Measurements from ENCODE around the gene NFKBIB.
"Not testable (repeated sequence)": the region's sequence is repeated elsewhere in the genome, so short reads cannot be mapped to it uniquely, and the experiment has no call there.

NFKBIB gene

DNA sequence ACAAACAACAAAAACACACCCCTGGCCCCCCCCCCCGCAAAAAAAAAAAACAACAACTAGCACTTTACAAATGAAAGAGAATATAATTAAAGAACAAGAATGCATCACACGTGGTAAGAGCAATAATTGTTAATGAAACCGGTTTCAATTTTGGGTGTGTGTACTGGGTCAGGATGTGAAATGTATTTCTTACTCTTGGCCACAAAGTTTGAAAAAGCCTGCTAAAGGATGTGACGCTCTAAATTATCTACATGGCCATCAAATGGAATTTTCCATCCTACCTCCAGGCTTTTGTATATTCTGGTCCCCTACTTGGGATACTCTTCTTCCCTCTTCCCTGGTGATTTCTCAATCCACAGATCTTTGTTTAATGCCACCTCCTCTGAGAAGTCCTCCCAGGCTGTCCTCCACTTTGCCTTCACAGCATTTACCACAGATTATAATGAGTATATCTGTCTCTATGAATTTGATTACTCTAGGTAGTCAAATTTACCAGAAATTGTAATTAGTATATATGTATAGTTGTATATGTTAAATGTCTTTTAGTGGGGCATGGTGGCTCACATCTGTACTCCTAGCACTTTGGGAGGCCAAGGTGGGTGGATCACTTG is 28.7 kb downstream of the NFKBIB start:
- no peak for DNase-seq (ENCODE audit: low read depth)

DNA sequence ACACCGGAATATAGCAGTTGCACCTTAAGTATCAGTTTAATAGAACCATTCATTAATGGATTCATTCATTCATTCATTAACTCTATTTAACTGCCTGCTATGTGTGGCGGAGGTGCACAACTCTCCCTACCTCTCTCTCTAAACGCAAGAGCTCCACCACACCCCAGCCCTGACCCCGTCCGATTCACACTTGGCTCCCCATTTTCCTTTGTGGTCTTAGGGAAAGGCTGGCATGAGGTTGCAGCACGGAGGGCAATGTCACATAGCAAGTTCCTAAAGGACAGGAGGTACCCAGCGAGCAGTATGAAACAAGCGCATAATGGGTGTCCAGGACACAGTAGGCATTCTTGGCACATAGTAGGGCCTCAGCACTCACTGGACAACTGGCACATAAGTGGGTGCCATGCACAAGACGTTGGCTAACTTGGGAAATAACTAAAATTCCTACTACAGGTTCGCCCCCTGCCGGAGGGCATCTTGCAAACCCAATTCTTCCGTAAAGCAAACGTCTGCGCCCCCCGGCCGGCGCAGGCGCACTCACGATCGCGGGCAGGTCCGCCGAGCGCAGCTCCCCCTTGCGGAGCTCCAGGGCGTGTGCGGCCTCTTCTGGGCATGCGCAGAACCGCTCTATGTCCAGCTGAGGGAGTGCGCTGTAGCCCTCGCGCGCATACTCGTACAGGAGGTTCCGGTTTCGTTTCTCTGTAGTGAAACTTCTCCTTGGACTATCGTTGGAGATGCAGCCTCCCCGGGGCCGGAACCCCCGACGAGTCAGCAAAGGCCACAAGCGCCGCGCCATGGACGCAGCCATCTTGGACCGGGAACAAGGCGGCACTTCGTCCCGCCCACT is 30.4 kb downstream of the NFKBIB start, which contains the start of gene SARS2:
Gene SARS2, minus strand, starts transcription at position 835 of the 847 bp plus-strand sequence. Its CDS starts 27 bp downstream, at position 808.
- DNase-seq (ENCODE audit: low read depth): peak; percentile 77

- peak; percentile 97 for DNase-seq (ENCODE audit: low read depth)
Measured at GRCh38 chr19:38930776-38931520, 31.2 kb downstream of the NFKBIB start, which contains the start of gene MRPS12. TSS of gene MRPS12 (plus strand) at chr19:38930944. CDS start at chr19:38931295, 351 bp downstream.

DNA sequence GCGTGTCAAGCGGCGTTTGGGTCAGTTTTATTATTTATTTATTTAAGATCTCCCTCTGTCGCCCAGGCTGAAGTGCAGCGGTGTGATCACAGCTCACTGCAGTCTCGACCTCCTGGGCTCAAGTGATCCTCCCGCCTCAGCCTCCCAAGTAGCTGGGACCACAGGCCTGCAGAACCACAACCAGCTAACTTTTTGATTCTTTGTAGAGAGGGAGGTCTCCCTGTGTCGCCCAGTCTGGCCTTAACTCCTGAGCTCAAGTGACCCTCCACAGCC is 31.7 kb downstream of the NFKBIB start:
- no peak for DNase-seq (ENCODE audit: low read depth)

GRCh38 chr19:38932425-38933179 is 32.8 kb downstream of the NFKBIB start:
- DNase-seq (ENCODE audit: low read depth): no peak

DNA sequence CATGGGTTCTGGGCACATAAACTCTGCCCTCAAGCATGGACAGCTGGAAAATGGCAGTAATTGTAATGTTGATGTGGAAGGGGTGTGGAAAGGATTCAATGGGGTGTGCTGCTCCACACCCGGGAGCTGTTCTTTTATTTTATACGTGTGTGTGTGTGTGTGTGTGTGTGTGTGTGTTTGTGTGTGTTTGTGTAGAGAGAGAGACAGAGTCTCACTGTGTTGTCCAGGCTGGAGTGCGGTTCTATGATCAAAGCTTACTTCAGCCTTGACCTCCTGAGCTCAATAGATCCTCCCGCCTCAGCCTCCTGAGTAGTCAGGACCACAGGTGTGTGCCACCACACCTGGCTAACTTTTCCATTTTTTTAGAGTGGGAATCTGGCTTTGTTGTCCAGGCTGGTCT is 33.8 kb downstream of the NFKBIB start:
- DNase-seq (ENCODE audit: low read depth): no peak

DNA sequence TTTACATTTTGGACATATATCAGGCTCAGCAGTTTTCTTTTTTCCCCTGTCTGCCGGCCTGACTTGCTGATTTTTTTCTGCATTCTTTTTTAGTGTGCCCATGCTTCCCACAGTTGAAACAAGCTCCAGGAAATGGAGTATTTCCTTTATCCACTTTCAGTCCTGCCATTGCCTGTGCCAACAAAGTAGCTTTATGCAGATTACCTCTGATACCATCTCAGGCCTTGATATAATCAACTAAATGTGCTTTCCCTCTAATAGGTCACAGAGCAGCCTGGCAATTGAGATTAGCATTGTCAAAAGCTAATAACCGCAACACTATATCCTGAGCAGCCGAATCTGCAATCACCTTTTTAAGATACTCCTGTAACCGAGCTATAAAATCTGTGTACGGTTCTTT is 40.2 kb downstream of the NFKBIB start:
- DNase-seq (ENCODE audit: low read depth): no peak

DNA sequence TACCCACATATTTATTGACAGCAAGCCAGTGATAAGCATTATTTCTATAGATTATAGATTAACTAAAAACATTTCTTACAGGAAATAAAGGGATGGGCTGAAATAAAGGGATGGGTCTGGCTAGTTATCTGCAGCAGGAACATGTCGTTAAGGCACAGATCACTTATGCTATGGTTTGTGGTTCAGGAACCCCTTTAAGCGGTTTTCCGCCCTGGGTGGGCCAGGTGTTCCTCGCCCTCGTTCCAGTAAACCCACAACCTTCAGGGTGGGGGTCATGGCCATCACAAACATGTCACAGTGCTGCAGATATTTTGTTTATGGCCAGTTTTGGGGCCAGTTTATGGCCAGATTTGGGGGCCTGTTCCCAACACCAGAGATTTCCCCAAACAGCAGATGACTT is 41.7 kb downstream of the NFKBIB start:
- DNase-seq (ENCODE audit: low read depth): not testable (repeated sequence)

- no peak for DNase-seq (ENCODE audit: low read depth)
Measured at GRCh38 chr19:38941979-38942378, 42.2 kb downstream of the NFKBIB start.

DNA sequence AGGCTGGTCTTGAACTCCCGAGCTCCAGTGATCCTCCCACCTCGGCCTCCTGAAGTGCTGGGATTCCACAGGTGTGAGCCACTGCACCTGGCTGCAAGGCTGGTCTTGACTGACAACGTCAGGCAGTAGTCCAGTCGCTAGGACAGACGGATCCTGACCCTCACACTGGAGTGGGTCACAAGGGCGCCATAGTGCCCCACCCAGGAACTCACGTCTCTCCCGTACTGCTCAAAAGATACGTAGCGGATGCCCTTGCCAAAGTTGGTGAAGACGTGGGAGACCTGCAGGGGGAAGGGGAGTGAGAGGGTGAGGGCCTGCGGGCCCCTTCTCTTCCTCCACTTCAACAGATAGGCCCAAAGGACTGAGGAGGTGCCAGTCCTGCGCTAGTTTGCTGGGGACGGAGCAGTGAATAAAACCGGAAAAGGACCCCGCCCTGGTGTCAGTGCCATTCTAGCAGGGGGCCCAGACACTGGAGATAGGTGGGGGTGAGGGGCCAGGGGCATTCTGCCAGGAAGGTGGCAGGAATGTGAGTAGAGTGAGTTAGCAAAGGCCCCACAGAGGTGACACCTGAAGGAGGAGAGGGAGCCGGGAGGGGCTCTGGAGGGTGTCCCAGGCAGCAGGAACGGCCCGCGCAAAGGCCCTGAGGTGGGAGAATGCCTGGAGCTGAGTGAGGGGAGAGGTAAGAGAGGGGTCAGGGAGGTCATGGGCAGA is 42.9 kb downstream of the NFKBIB start:
- DNase-seq (ENCODE audit: low read depth): no peak

DNA sequence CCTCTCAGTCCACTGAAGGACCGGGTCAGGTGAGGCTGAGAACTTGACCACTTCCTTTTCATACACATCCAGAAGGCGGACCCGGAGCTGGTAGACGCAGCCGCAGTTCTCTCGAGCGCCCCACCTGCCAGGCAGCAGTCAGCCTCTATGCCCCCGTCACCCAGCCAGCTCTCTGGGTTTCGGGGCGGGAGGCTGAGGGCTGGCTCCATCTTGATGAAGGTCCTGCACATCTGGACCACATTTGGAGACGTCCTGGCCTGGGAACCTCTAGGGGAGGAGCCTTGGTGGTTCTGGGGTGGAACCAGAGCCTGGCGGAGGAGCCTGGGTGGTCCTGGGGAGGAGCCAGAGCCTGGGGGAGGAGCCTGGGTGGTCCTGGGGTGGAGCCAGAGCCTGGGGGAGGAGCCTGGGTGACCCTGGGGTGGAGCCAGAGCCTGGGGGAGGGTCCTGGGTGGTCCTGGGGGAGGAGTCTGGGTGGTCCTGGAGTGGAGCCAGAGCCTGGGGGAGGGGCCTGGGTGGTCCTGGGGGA is 45.3 kb downstream of the NFKBIB start:
- no peak for DNase-seq (ENCODE audit: low read depth)

DNA sequence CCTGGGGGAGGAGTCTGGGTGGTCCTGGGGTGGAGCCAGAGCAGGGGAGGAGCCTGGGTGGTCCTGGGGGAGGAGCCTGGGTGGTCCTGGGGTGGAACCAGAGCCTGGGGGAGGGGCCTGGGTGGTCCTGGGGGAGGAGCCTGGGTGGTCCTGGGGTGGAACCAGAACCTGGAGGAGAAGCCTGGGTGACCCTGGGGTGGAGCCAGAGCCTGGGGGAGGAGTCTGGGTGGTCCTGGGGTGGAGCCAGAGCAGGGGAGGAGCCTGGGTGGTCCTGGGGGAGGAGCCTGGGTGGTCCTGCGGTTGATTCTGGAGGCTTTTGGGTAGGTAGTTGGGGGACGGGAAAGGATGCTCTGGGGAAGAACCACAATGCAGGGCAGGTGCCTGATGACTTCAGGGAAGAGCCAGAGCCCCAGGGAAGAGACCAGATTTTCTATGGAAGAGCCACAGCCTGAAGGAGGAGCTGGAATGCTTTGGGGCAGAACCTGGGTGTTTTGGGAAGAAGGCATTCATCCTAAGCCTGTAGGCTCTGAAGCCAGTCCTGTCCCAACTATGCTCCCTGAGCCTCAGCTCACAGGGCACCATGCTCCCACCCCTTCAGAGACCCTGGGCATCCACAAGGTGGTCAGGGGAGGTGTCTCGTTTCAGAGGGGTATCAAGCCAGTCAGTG is 45.9 kb downstream of the NFKBIB start:
- no peak for DNase-seq (ENCODE audit: low read depth)

GRCh38 chr19:38946229-38947010 is 46.7 kb downstream of the NFKBIB start:
- no peak for DNase-seq (ENCODE audit: low read depth)

GRCh38 chr19:38949580-38950367 is 50.0 kb downstream of the NFKBIB start:
- no peak for DNase-seq (ENCODE audit: low read depth)

- no peak for DNase-seq (ENCODE audit: low read depth)
Measured at GRCh38 chr19:38951187-38951586, 51.4 kb downstream of the NFKBIB start.

DNA sequence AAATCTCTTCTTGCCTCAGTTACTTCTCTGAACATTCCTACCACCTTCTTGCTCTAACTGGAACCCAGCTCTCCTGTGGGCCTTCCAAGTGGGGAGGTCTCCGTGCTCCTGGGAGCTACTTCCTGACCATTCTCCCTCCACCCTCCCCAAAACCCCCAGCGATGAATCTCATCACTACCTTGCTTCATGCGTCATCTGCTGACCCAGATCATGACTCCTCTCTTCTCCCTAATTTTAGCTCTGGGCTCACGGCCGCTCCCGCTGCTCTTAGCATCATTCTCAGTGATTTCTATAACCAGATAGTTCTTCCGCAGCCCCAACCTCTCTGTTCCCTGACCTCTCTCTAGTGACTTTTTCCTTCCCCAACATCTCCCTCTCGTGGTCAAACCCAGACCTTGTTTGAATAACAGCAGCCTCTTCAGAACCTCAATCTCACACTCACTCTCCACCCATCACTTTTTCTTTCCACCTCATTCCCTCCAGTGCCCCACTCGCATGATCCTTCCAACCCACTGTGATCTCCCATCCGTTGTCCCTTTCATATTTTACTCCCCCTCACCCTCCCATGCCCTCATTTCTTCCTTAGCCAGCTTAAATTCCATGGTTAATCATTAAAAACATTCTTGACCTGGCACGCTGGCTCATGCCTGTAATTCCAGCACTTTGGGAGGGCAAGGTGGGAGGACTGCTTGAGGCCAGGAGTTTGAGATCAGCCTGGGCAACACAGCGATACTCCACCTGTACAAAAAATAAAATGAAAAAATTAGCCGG is 52.8 kb downstream of the NFKBIB start:
- no peak for DNase-seq (ENCODE audit: low read depth)

DNA sequence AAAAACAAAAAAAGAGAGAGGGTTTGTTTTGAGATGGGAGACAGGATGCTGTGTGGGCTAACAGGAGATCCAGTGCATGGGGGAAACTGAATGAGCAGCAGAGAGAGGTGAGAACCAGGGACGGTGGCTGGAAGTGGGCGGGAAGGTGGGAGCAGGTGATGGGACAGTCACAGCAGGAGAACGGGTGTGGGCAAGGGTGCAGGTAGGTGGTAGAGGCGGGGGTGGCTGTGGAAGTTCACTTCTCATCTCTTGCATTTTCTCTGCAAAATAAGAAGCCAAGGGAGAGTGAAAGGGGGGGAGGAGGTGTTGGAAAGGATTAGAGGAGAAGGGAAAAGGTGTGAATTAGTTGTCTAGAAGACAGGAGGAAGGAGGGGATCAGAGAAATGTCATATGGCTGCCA is 53.9 kb downstream of the NFKBIB start:
- no peak for DNase-seq (ENCODE audit: low read depth)

DNA sequence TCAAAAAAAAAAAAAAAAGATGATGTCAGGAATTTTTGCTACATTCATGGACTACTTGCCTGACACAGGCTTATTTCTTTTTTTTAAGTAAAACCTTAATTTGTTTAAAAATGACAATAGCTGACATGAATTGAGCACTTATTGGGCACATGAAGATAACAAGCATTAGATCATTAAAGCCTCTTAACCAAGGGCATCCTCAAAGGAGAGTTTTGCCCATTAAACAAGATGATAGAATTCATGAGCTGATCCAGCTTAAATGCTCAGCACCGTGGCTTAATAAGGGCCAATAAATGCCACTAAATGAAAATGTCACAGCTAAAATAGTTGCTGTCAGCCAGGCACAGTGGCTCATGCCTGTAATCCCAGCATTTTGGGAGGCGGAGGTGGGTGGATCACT is 56.5 kb downstream of the NFKBIB start:
- DNase-seq (ENCODE audit: low read depth): no peak

Measured in stromal cell of bone marrow (primary cell).